HG02973 (cell line): ENCODE results near the gene IFITM1.
"Not testable (repeated sequence)": the region's sequence is repeated elsewhere in the genome, so short reads cannot be mapped to it uniquely, and the experiment has no call there.

ENCODE experiments used
- ATAC-seq: cut with Tn5 transposase; IDR thresholded peaks from one replicate; pipeline ENCODE4 v1.9.1; 2021; ENCODE audit warnings: moderate library complexity; ENCODE audit not compliant: unreplicated experiment

IFITM1 gene

DNA sequence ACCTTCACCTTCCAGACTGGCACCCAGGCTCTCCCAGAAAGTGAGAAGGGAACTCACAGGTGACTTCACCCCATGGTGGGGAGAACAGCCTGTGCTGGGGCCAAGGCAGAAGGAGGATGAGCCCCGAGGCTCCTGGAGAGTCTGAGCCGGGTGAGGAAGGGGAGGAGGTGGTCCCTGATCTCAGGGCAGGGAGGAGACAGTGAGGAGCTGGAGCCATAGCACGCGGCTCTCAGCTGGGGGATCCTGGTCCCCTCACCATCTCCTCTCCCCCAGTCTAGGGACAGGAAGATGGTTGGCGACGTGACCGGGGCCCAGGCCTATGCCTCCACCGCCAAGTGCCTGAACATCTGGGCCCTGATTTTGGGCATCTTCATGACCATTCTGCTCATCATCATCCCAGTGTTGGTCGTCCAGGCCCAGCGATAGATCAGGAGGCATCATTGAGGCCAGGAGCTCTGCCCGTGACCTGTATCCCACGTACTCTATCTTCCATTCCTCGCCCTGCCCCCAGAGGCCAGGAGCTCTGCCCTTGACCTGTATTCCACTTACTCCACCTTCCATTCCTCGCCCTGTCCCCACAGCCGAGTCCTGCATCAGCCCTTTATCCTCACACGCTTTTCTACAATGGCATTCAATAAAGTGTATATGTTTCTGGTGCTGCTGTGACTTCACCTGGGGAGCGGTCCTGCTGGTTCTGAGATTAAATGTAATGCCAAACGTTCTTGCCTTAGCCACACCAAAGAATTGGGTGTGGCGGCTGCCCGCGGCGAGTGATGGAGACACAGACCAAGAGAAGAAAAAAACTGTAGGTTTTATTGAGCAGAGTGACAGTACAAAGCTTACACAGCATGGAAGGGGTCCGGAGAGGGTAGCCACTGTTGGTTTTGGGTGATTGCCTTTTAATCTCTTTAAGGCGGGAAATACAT is 4.8 kb upstream of the IFITM1 start:
- not testable (repeated sequence) for ATAC-seq

DNA sequence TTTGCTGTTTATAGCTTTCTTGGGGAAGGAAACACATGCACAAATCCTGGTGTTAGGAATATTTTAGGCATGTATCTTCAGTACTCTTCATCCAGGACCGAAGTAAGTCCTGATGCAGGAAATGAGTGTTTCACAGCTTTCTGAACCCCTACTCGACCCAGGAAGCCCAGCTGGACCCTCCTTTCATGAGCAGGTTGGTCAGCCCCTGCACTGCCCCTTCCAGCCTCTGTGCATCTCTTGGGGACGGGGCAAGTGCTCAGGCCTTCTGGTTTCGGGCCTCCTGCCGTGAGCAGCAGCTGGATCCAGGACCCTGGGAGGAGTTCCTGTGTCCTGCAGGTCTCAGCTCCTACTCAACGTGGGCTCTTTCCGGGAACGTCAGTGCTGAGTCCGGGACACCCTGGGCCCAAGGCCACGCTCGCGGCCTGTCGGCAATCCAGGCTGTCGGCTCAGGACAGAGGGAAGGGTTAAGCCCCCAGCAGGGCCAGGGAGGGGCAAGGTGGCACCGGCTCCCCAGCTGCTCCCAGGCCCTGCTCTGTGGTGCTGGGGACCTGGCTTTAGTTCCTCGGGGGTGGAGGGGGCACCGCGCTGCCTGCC is 3.8 kb upstream of the IFITM1 start:
- ATAC-seq, result not testable (repeated sequence)

DNA sequence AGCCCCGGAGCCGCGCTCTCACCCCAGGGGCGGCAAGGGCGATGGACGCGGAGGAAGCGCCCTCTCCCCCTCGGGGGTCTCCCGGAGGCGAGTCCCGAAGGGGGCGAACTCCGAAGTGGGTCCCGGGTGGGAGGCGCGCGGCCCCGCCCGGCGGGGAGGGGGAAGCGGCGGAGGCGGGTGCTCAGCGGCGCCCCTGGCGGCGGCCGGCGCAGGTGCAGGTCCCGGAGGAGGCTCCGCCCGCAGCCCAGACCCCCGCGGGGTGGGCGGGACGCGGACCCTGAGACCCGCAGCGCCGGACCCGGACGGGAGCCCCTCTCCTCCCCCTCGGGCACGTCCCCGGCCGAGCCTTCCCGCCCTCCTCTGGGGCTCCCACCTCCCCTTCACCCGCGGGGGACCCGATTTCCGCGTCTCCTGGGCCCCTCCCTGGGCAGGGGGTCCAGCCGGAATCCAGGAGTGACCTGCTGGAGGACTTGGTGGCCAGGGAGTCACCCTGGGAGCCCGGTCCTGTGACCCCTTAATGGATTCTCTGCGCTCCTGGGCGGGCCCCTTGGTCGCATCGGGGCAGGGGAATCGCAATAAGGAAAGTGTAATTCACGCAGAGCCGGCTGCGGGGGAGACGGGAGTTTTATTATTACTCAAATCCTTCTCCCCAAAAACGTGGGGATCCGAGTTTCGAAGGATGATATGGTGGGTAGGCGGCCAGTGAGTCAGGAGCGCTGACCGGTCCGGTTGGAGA is 2.7 kb upstream of the IFITM1 start:
- not testable (repeated sequence) for ATAC-seq

DNA sequence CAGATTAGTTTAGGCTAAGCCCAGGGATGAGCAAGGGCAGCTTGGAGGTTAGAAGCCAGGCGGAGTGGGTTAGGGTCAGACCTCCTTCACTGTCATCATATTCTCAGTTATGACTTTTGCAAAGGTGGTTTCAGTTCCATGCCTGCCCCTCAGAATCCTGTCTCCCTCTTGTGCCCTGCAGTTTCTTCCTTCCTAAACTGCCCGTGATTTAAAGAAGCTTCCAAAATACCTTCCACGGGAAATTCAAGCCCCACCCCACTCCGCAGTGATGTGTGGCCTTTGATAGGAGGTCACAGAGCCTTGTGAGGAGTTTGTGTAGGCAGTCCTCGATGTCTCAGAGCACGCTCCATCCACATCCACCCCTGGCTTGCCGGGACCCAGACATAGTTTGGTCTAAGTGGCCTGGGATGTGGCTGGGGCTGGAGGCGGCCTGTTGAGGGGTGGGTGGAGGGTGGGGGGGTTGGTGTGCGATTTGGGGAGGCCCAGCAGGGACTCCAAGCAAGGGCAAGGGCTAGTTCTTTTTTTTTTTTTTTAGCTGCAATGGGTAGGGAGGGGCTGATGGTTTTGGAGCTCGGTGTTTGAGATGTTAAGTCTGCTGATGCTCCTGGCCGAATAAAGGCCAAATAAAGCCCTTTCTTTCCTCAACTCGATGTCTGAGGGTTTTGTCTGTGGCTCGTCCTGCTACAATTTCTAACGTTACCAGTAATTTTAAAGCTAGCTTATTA is 1.6 kb upstream of the IFITM1 start:
- no peak for ATAC-seq

DNA sequence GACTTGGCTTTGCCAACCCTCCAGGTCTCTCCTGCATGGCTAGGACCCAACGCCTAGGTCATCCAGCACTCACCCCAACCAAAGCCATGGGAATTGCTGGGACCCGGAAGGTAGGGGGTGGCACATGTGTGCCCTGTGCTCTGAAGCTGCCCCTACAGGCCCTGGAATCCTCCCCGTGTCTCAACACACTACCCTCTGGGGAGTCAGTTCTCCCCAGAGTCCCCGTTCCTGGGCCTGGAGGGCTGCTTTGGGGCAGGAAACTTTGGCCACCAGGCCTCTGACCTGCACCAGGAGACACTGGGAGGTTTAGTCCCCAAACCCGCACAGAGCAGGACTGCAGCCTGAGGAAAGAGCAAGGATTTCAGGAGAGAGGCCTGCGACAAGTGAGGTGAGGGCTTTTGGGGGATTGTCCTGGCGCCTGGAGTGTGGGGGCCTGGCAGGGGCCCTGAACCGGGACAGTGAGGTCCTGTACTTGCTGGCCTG is 495 bp upstream of the IFITM1 start:
- ATAC-seq, result no peak

DNA sequence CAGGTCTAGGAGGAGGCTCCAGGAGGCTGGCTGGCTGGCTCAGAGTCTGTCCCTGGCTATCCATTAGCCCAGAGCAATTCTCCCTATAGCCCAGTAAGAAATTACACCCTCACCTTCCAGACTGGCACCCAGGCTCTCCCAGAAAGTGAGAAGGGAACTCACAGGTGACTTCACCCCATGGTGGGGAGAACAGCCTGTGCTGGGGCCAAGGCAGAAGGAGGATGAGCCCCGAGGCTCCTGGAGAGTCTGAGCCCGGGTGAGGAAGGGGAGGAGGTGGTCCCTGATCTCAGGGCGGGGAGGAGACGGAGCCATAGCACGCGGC is 675 bp downstream of the IFITM1 start:
- not testable (repeated sequence) for ATAC-seq

DNA sequence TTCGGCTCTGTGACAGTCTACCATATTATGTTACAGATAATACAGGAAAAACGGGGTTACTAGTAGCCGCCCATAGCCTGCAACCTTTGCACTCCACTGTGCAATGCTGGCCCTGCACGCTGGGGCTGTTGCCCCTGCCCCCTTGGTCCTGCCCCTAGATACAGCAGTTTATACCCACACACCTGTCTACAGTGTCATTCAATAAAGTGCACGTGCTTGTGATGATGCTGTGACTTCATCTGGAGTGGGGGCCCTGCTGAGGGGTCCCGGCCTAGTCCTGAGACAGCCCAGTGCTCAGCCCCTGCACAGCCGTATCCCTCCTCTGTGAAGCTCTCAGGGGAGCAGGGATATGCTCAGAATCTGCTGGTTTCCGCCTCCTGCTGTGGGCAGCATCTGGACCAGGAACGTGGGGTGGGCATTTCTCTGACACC is 1.2 kb downstream of the IFITM1 start:
- ATAC-seq, result no peak

DNA sequence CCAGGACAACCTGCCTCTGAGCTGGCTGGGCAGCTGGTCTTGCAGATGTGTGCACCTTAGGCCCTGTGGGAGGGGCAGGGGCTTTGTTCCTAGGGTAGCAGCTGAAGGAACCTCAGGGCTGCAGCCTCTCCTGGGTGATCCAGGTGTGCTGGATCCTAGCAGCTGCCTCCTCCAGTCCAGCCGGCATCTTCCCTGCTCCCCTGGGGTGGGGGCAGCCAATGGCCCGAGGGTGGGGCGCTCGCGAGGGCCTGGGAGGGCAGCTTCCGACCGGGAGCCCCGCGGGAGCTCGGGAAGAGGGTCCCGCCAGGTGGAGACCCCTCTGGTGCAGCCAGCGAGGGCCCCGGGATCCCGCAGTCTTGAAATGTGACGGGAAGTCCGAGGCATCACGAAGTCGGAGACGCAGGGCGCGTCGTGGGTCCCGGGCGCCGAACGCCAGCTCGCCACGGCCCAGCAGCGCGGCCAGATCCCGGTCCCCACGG is 1.7 kb downstream of the IFITM1 start:
- no peak for ATAC-seq

DNA sequence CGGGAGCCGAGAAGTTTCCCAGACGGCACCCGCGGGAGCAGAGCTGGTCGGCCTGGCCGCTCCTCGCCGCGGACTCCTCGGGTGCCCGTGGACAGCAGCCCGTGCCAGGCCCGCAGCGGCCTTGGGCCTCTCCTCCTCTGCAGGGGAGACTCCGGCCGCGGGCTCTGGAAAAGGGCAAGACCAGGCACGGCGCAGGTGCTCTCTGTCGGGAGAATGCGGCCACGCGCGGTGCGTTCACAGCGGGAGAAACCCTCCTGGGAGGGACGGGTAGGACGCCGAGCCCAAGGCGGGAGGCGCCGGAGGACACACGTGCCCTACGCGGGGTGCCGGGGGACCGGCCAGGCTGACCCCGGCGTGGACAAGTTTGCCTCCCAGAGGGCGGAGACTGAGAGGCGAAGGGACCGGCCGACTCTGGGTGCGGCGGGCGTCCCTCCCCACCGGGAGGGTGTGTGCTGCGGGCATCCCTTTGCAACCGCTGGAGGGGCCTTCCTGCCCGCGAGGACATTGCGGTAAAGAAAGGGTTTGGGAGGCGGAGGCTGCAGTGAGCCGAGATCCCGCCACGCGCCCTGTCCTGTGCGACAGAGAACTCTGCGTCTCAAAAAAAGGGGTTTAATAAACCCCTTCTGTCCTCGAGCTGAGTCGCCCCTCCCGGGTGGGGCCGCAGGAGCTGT is 2.3 kb downstream of the IFITM1 start:
- ATAC-seq, result no peak

DNA sequence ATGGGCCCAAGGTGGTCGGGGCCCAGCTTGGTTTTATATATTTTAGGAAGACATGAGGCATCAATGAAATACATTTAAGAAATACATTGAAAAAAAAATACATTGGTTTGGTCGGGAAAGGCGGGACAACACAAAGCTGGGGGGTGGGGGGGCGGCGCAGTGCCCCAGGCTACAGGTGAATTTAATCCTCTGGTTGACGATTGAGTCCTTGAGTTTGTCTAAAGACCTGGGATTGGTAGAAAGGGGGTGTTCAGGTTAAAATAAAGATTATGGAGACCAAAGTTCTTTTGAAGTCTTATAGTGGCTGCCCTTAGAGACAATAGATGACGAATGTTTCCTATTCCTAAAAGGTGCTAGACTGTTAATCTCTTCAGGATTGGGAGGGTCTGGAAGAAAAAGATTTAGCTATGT is 3.1 kb downstream of the IFITM1 start:
- no peak for ATAC-seq

DNA sequence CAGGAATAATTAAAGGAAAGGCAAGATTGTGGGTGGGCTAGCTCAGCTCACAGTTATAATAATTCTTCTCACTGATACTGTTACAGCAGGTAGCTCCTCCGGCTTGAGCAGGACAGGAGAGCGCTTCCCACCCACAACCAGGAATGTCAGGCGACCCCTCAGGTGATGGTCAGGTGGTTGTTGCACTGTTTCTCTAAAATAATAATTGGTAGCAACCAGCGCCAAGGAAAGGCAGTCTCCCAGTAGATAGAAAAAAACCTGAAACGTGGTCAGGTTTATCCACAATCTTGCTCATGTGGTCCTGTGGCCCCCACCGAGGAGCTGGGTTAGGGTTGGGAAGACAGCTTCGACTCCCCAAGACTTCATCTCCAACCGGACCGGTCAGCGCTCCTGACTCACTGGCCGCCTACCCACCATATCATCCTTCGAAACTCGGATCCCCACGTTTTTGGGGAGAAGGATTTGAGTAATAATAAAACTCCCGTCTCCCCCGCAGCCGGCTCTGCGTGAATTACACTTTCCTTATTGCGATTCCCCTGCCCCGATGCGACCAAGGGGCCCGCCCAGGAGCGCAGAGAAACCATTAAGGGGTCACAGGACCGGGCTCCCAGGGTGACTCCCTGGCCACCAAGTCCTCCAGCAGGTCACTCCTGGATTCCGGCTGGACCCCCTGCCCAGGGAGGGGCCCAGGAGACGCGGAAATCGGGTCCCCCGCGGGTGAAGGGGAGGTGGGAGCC is 4.0 kb downstream of the IFITM1 start:
- ATAC-seq, result not testable (repeated sequence)

DNA sequence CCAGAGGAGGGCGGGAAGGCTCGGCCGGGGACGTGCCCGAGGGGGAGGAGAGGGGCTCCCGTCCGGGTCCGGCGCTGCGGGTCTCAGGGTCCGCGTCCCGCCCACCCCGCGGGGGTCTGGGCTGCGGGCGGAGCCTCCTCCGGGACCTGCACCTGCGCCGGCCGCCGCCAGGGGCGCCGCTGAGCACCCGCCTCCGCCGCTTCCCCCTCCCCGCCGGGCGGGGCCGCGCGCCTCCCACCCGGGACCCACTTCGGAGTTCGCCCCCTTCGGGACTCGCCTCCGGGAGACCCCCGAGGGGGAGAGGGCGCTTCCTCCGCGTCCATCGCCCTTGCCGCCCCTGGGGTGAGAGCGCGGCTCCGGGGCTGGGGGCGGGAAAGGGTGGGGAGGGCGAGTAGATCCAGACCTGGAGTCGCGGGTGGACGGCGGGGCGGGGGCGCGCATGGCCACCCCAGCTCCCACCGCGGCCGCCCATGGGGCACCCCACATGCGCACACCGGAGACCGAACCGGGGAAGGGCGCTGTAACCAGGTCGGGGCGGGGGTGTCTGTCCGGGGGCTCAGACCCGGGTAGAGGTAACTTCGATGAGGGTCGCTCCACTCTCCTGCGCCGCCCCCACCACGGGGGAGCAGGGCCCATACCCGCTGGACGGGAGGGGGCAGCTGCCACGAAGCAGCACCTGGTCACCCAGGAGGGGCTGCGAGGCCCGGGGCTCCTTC is 4.7 kb downstream of the IFITM1 start:
- peak; percentile 33 for ATAC-seq

DNA sequence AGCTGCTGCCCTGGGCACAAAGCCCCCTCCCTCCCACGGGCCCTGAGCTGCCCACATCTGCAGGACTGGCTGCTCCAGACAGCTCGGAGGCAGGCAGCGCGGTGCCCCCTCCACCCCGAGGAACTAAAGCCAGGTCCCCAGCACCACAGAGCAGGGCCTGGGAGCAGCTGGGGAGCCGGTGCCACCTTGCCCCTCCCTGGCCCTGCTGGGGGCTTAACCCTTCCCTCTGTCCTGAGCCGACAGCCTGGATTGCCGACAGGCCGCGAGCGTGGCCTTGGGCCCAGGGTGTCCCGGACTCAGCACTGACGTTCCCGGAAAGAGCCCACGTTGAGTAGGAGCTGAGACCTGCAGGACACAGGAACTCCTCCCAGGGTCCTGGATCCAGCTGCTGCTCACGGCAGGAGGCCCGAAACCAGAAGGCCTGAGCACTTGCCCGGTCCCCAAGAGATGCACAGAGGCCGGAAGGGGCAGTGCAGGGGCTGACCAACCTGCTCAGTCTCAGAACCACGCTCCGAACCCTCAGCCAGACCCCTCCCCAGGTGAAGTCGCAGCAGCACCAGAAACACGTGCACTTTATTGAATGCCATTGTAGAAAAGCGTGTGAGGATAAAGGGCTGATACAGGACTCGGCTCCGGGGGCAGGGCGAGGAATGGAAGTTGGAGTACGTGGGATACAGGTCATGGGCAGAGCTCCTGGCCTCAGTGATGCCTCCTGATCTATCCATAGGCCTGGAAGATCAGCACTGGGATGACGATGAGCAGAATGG is 5.5 kb downstream of the IFITM1 start:
- not testable (repeated sequence) for ATAC-seq

DNA sequence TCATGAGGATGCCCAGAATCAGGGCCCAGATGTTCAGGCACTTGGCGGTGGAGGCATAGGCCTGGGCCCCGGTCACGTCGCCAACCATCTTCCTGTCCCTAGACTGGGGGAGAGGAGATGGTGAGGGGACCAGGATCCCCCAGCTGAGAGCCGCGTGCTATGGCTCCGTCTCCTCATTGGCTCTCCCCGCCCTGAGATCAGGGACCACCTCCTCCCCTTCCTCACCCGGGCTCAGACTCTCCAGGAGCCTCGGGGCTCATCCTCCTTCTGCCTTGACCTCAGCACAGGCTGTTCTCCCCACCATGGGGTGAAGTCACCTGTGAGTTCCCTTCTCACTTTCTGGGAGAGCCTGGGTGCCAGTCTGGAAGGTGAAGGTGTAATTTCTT is 6.0 kb downstream of the IFITM1 start:
- ATAC-seq, result not testable (repeated sequence)

DNA sequence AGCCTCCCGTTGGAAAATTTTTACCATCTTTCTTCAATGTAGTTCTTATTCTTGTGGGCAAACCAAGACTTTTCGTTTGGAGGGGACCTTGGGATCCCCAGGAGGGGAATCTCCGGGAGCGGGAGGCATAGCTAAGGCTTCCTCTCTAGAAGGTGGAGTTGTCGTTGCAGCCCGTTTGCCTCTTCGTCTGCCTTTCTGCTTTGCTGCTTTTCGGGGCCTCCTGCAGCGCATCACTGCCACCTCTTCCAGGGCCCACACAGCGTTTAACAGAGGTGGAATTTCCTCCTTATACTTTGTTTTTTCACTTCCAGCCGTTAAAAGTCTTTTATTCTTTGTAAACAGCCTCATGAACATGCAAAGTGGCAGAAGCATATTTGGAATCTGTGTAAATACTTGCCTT is 10.3 kb downstream of the IFITM1 start:
- no peak for ATAC-seq

DNA sequence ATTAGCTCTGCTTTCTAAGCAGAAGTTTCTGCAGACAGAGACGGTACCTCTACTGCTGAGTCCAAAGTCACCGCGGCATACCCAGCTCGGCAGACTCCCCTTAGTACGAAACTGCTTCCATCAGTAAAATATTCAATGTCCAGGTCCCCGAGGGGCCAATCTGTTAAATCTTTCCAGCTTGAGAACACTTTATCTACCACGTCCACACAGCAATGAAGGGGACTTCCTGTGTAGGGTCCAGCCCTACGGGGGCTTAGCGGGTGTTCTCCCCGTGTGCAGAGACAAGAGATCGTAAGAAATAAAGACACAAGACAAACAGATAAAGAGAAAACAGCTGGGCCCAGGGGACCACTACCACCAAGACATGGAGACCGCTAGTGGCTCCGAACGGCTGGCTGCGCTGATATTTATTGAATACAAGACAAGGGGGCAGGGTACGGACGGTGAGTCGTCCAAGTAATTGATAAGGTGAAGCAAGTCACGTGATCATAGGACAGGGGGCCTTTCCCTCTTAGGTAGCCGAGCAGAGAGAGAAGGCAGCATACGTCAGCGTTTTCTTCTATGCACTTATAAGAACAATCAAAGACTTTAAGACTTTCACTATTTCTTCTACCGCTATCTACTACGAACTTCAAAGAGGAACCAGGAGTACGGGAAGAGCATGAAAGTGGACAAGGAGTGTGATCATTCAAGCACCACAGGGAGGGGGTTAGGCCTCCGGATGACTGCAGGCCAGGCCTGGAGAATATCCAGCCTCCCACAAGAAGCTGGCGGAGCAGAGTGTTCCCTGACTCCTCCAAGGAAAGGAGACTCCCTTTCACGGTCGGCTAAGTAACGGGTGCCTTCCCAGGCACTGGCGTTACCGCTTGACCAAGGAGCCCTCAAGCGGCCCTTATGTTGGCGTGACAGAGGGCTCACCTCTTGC is 11.0 kb downstream of the IFITM1 start:
- ATAC-seq, result not testable (repeated sequence)
